ENCODE data around the gene PLCL1. TPM values are rescaled to one million over a fixed set of nuclear protein-coding genes. Genes with fewer than 3 reads are reported as not detected.

The PLCL1 gene
- total RNA-seq, 1 donor from 2014 or later: 78.6 TPM

GRCh38 chr2:198165289-198165688 lies 360.9 kb downstream of the PLCL1 start:
- Histone ChIP-seq H3K9me3 (replicated peaks) (no peaks in the 10 kb centered on the region), H3K27me3 (ENCODE audit: low read depth) (no peaks in the 10 kb centered on the region), H3K36me3 (no peaks in the 10 kb centered on the region), H3K4me1 (peaks cover 11% of the 10 kb centered on the region), H3K27ac (replicated peaks) (no peak overlapping the region), H3K4me3 (no peak overlapping the region)
- DNase-seq: no peak
- no peak for TF ChIP-seq CTCF (IDR thresholded peaks at IDR 0.05; ENCODE audit: borderline replicate concordance)
- intact Hi-C loops (cut with micrococcal nuclease): no loop called here

- Histone ChIP-seq H3K27me3 (ENCODE audit: low read depth) (no peaks in the 10 kb centered on the region), H3K9me3 (replicated peaks) (no peaks in the 10 kb centered on the region), H3K27ac (replicated peaks) (no peak overlapping the region), H3K4me3 (no peak overlapping the region), H3K36me3 (no peaks in the 10 kb centered on the region), H3K4me1 (peaks cover 11% of the 10 kb centered on the region)
- no peak for DNase-seq
- TF ChIP-seq CTCF (IDR thresholded peaks at IDR 0.05; ENCODE audit: borderline replicate concordance): no peak
- intact Hi-C loops (cut with micrococcal nuclease): no loop called here
Observed at GRCh38 chr2:198167346-198167745, 363.0 kb downstream of the PLCL1 start.

- intact Hi-C loops (cut with micrococcal nuclease): no loop called here
- Histone ChIP-seq H3K4me1 (peaks cover 11% of the 10 kb centered on the region), H3K36me3 (no peaks in the 10 kb centered on the region), H3K27ac (replicated peaks) (no peak overlapping the region), H3K27me3 (ENCODE audit: low read depth) (no peaks in the 10 kb centered on the region), H3K4me3 (no peak overlapping the region), H3K9me3 (replicated peaks) (no peaks in the 10 kb centered on the region)
- no peak for DNase-seq
- no peak for TF ChIP-seq CTCF (IDR thresholded peaks at IDR 0.05; ENCODE audit: borderline replicate concordance)
Observed at GRCh38 chr2:198168651-198169050, 364.3 kb downstream of the PLCL1 start.

GRCh38 chr2:198173242-198173641 lies 368.8 kb downstream of the PLCL1 start:
- Histone ChIP-seq H3K27me3 (ENCODE audit: low read depth) (no peaks in the 10 kb centered on the region), H3K4me1 (no peaks in the 10 kb centered on the region), H3K36me3 (no peaks in the 10 kb centered on the region), H3K4me3 (no peak overlapping the region), H3K9me3 (replicated peaks) (peaks cover 15% of the 10 kb centered on the region), H3K27ac (replicated peaks) (no peak overlapping the region)
- intact Hi-C loops (cut with micrococcal nuclease): no loop called here
- DNase-seq: no peak
- TF ChIP-seq CTCF (IDR thresholded peaks at IDR 0.05; ENCODE audit: borderline replicate concordance): no peak

- Histone ChIP-seq H3K9me3 (replicated peaks) (peaks cover 21% of the 10 kb centered on the region), H3K4me3 (no peak overlapping the region), H3K36me3 (no peaks in the 10 kb centered on the region), H3K27me3 (ENCODE audit: low read depth) (no peaks in the 10 kb centered on the region), H3K27ac (replicated peaks) (no peak overlapping the region), H3K4me1 (no peaks in the 10 kb centered on the region)
- DNase-seq: no peak
- intact Hi-C loops (cut with micrococcal nuclease): no loop called here
- TF ChIP-seq CTCF (IDR thresholded peaks at IDR 0.05; ENCODE audit: borderline replicate concordance): no peak
Observed at GRCh38 chr2:198173864-198174263, 369.5 kb downstream of the PLCL1 start.

- H3K27me3 ChIP-seq (ENCODE audit: low read depth): no peaks in the 10 kb centered on the region
- H3K36me3 ChIP-seq: no peaks in the 10 kb centered on the region
- H3K27ac ChIP-seq (replicated peaks): no peak overlapping the region
- peaks cover 28% of the 10 kb centered on the region for H3K9me3 ChIP-seq (replicated peaks)
- DNase-seq: no peak
- no peak for TF ChIP-seq CTCF (IDR thresholded peaks at IDR 0.05; ENCODE audit: borderline replicate concordance)
- H3K4me1 ChIP-seq: no peaks in the 10 kb centered on the region
- intact Hi-C loops (cut with micrococcal nuclease): no loop called here
- no peak overlapping the region for H3K4me3 ChIP-seq
Observed at GRCh38 chr2:198175271-198175670, 370.9 kb downstream of the PLCL1 start.

Measured in left ventricle myocardium inferior (tissue), 1 donor.